PC-3 (cell line): ENCODE results near the gene KLK13. TPM values are rescaled to one million over a fixed set of nuclear protein-coding genes. Genes with fewer than 3 reads are reported as not detected.

Experiments
- ATAC-seq: fragments of 200-7000 bp; cut with Tn5 transposase; 2 replicates; pipeline ENCODE4 v1.9.1; 2020; ENCODE audit warnings: mild to moderate bottlenecking, moderate library complexity
- BruUV-seq: library from RNA; stranded (reverse); fragments of 400-500 nt; replicated peaks from 2 replicates; lab custom pipeline; 2021; lab: Mats Ljungman, UMichigan
- CTCF ChIA-PET: fragments of 300-600 bp; sonication (Branson Sonifier 250); formaldehyde crosslinking; loops from one replicate; lab custom pipeline; 2022; ENCODE audit warnings: antibody characterized with exemption; lab: Charles Lee
- POLR2A ChIA-PET: fragments of 300-600 bp; sonication (Branson Sonifier 250); formaldehyde crosslinking; loops from one replicate; lab custom pipeline; 2022; ENCODE audit warnings: antibody characterized with exemption; ENCODE audit not compliant: unreplicated experiment; lab: Charles Lee
- DNase-seq: peaks from one replicate; pipeline ENCODE4 v3.0.0-alpha.2; 2015
- H2AFZ ChIP-seq: fragments of 300-600 bp; sonication (generic); 2 replicates; pipeline ENCODE4 v1.6.0; 2016; ENCODE audit warnings: antibody characterized with exemption, low read length
- H3F3A ChIP-seq: fragments of 300-600 bp; sonication (generic); one replicate; pipeline ENCODE4 v1.6.0; 2017; ENCODE audit warnings: antibody characterized with exemption, low read length, control low read depth, mild to moderate bottlenecking; ENCODE audit not compliant: unreplicated experiment
- H3K27ac ChIP-seq: fragments of 300-600 bp; sonication (generic); 2 replicates; pipeline ENCODE4 v1.5.1; 2016; ENCODE audit warnings: mild to moderate bottlenecking, low read length
- H3K27me3 ChIP-seq: fragments of 300-600 bp; sonication (generic); 2 replicates; pipeline ENCODE4 v1.6.1; 2016; ENCODE audit warnings: low read length, mixed read lengths
- H3K36me3 ChIP-seq: fragments of 300-600 bp; sonication (generic); 2 replicates; pipeline ENCODE4 v1.6.1; 2016; ENCODE audit warnings: low read depth, mixed run types, low read length, mixed read lengths
- H3K4me1 ChIP-seq: fragments of 300-600 bp; sonication (generic); 2 replicates; pipeline ENCODE4 v1.5.1; 2016; ENCODE audit warnings: low read length; ENCODE audit not compliant: insufficient read depth
- H3K4me2 ChIP-seq: fragments of 300-600 bp; sonication (generic); 2 replicates; pipeline ENCODE4 v1.6.0; 2016; ENCODE audit warnings: low read length
- H3K4me3 ChIP-seq: fragments of 300-600 bp; sonication (generic); 2 replicates; pipeline ENCODE4 v1.5.1; 2016; ENCODE audit warnings: mild to moderate bottlenecking, low read length, mixed read lengths
- H3K79me2 ChIP-seq: fragments of 300-600 bp; sonication (generic); 2 replicates; pipeline ENCODE4 v1.6.1; 2017; ENCODE audit warnings: low read length, mixed read lengths
- H3K9ac ChIP-seq: fragments of 300-600 bp; sonication (generic); 2 replicates; pipeline ENCODE4 v1.6.0; 2016; ENCODE audit warnings: mild to moderate bottlenecking, low read length
- H3K9me2 ChIP-seq: fragments of 300-600 bp; sonication (generic); replicated peaks from 2 replicates; pipeline ENCODE4 v1.6.1; 2016; ENCODE audit warnings: mixed run types, low read length, mixed read lengths
- H3K9me3 ChIP-seq: fragments of 300-600 bp; sonication (generic); 2 replicates; pipeline ENCODE4 v1.6.1; 2016; ENCODE audit warnings: low read length, mixed read lengths
- H4K20me1 ChIP-seq: fragments of 300-600 bp; sonication (generic); 2 replicates; pipeline ENCODE4 v1.6.1; 2016; ENCODE audit warnings: low read length, mixed read lengths
- CTCF ChIP-seq: fragments of 300-600 bp; sonication (generic); conservative IDR thresholded peaks from 2 replicates; pipeline ENCODE4 v1.5.1; 2017; ENCODE audit warnings: antibody characterized with exemption, low read depth, mild to moderate bottlenecking, low read length
- EZH2 ChIP-seq: fragments of 300-600 bp; sonication (generic); IDR thresholded peaks from one replicate; pipeline ENCODE4 v1.6.1; 2017; ENCODE audit warnings: antibody characterized with exemption, mild to moderate bottlenecking, low read length; ENCODE audit not compliant: unreplicated experiment
- EZH2phosphoT487 ChIP-seq: fragments of 300-600 bp; sonication (generic); IDR thresholded peaks from 2 replicates; pipeline ENCODE4 v1.6.1; 2018; ENCODE audit warnings: mild to moderate bottlenecking, antibody characterized with exemption, low read length, borderline replicate concordance
- intact Hi-C: fragments of 100-400 bp; cut with micrococcal nuclease; formaldehyde crosslinking; loops from 2 replicates; pipeline ENCODE4 v1.9.0; 2023
- total RNA-seq: library from RNA; depleted of rRNA; stranded (reverse); fragments of >200 nt; gene quantifications from 2 replicates; pipeline ENCODE4 v1.2.3, GENCODE V29; 2014

Gene KLK13
- total RNA-seq, 1 experiment from 2014 or later = not detected

DNA sequence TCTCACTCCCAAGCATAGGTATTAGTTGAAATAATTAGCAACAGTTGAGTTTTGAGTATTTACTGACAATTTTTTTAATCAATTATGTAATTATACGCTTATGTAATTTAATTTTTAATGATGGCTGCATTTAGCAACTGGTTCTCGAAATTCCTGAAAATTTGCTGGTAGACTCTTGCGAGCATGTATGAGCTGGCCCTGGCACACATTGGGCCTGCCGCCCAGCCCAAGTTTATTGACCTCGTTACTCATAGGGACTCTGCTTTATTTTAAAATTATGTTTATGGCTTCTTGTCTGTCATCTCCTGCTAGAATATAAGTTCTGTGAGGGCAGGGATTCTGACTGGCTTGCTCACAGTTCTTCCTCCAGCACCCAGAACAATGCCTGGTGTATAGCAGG, 11.1 kb upstream of the KLK13 start:
- H3K27me3 ChIP-seq = no peaks in the 10 kb centered on the region
- H3K9me3 ChIP-seq = peaks cover 7% of the 10 kb centered on the region
- no peak overlapping the region for H3K4me3 ChIP-seq
- POLR2A ChIA-PET = interaction anchor here (0.6 kb wide), 1 partner anchor 359 kb away, joined by 3 read pairs; no protein-coding TSS in a partner anchor
- no peaks in the 10 kb centered on the region for H3K9me2 ChIP-seq
- H3K4me1 ChIP-seq = peaks cover 8% of the 10 kb centered on the region
- no TSS peak for BruUV-seq
- no peaks in the 10 kb centered on the region for H4K20me1 ChIP-seq
- TF ChIP-seq CTCF (no peak), EZH2phosphoT487 (no peak), EZH2 (no peak)
- no peaks in the 10 kb centered on the region for H3K79me2 ChIP-seq
- no peak overlapping the region for H2AFZ ChIP-seq
- DNase-seq (peak; percentile 40), ATAC-seq (peak; percentile 72)
- no peaks in the 10 kb centered on the region for H3F3A ChIP-seq
- CTCF ChIA-PET = interaction anchor here (0.9 kb wide), 1 partner anchor 59 kb away, joined by 3 read pairs; no protein-coding TSS in a partner anchor
- H3K36me3 ChIP-seq = no peaks in the 10 kb centered on the region
- intact Hi-C loops = no loop called here
- no peak overlapping the region for H3K27ac ChIP-seq
- no peak overlapping the region for H3K4me2 ChIP-seq
- H3K9ac ChIP-seq = no peak overlapping the region

- Histone ChIP-seq H3K9me2 (no peaks in the 10 kb centered on the region), H3K4me2 (peak overlapping the region; percentile 68), H3K36me3 (no peaks in the 10 kb centered on the region), H3K9me3 (peaks cover 7% of the 10 kb centered on the region), H2AFZ (no peak overlapping the region), H3K79me2 (no peaks in the 10 kb centered on the region), H3K27me3 (no peaks in the 10 kb centered on the region), H4K20me1 (no peaks in the 10 kb centered on the region), H3K27ac (peak overlapping the region; percentile 89), H3K4me1 (peaks cover 23% of the 10 kb centered on the region), H3K4me3 (peak overlapping the region; percentile 2; the same call in 1 of the 2 replicates), H3F3A (peaks cover 3% of the 10 kb centered on the region), H3K9ac (no peak overlapping the region)
- DNase-seq = peak; percentile 91
- intact Hi-C loops = loop anchor here (1.0 kb wide), 1 partner anchor 22 kb away; no protein-coding TSS in a partner anchor
- TF ChIP-seq CTCF (no peak), EZH2phosphoT487 (0 out of 2 replicates have a peak, but pooled peaks have one; percentile 28)
- no peak for ATAC-seq
- POLR2A ChIA-PET = no interaction called here
- CTCF ChIA-PET = interaction anchor here (0.7 to 1.9 kb wide), 2 partner anchors 23 to 50 kb away, joined by 3 to 10 read pairs; no protein-coding TSS in a partner anchor
- BruUV-seq = no TSS peak
These were observed 6.2 kb upstream of the KLK13 start for GRCh38 chr19:51071095-51071405.

- intact Hi-C loops = loop anchor here (1.0 kb wide), 2 partner anchors 23 to 49 kb away; no protein-coding TSS in a partner anchor
- CTCF ChIA-PET = interaction anchor here (0.7 to 1.9 kb wide), 2 partner anchors 23 to 50 kb away, joined by 3 to 10 read pairs; no protein-coding TSS in a partner anchor
- DNase-seq = peak; percentile 83
- Histone ChIP-seq H3K9me3 (peaks cover 7% of the 10 kb centered on the region), H3F3A (peaks cover 3% of the 10 kb centered on the region), H3K9ac (peak overlapping the region; percentile 51), H3K79me2 (no peaks in the 10 kb centered on the region), H3K4me1 (peaks cover 23% of the 10 kb centered on the region), H3K4me2 (peak overlapping the region; percentile 68), H3K27ac (peak overlapping the region; percentile 89), H3K27me3 (no peaks in the 10 kb centered on the region), H2AFZ (no peak overlapping the region), H3K9me2 (no peaks in the 10 kb centered on the region), H3K36me3 (no peaks in the 10 kb centered on the region), H3K4me3 (peak overlapping the region; percentile 21; the same call in 1 of the 2 replicates), H4K20me1 (no peaks in the 10 kb centered on the region)
- TF ChIP-seq EZH2 = no peak
- TF ChIP-seq CTCF = no peak
- no peak for TF ChIP-seq EZH2phosphoT487
- BruUV-seq = no TSS peak
- ATAC-seq = peak; percentile 85
- POLR2A ChIA-PET = no interaction called here
These were observed 5.6 kb upstream of the KLK13 start for GRCh38 chr19:51070334-51071094.
